Colonic mucosa (tissue), 4 donors: Measurements from ENCODE around the gene CLCN4. TPM values are rescaled to one million over a fixed set of nuclear protein-coding genes. Genes with fewer than 3 reads are reported as not detected.

Experiments used
- DNase-seq: peaks from one replicate; pipeline ENCODE4 v3.0.0-alpha.2; 2020
- H3K27ac ChIP-seq: fragments of 200-600 bp; one replicate; pipeline ENCODE4 v1.8.0; 2021
- H3K27me3 ChIP-seq: fragments of 200-600 bp; one replicate; pipeline ENCODE4 v1.8.0; 2021
- H3K36me3 ChIP-seq: fragments of 200-600 bp; one replicate; pipeline ENCODE4 v1.8.0; 2021
- H3K4me1 ChIP-seq: fragments of 200-600 bp; one replicate; pipeline ENCODE4 v1.8.0; 2021; ENCODE audit warnings: mild to moderate bottlenecking
- H3K4me3 ChIP-seq: fragments of 200-600 bp; one replicate; pipeline ENCODE4 v1.8.0; 2021
- H3K9ac ChIP-seq, 2 donors: one replicate each; pipeline ENCODE4 v1.7.0; 2013; ENCODE audit warnings: control low read depth in 2 of 2, low read depth in 2 of 2, low read length in 2 of 2
- H3K9me3 ChIP-seq: fragments of 200-600 bp; one replicate; pipeline ENCODE4 v1.8.0; 2021
- intact Hi-C: fragments of 100-400 bp; cut with DNase I; formaldehyde crosslinking; loops from one replicate; pipeline ENCODE4 v1.14.1; 2022
- total RNA-seq, 2 donors: library from RNA; stranded (reverse); fragmentation: NEBNext Ultra II Directional in 1 of 2; extraction: Animal tissue kit (Norgen Biotek cat#: 25700) in 1 of 2; gene quantifications; one replicate each; pipeline ENCODE4 v1.2.1, GENCODE V29; 2021
- TF ChIP-seq, protein P1 (sequence below): fragments of 200-600 bp; IDR thresholded peaks from one replicate; pipeline ENCODE4 v1.8.0; 2022; ENCODE audit warnings: antibody characterized with exemption, mild to moderate bottlenecking
- donor health status: healthy.
- donor health status: DM: no; HTN: no; CAD: no.
- donor health status: DM: no; HTN: no; CAD: no.

The CLCN4 gene
- total RNA-seq, 2 donors from 2014 or later = 0.62 to 1.2 TPM

DNA sequence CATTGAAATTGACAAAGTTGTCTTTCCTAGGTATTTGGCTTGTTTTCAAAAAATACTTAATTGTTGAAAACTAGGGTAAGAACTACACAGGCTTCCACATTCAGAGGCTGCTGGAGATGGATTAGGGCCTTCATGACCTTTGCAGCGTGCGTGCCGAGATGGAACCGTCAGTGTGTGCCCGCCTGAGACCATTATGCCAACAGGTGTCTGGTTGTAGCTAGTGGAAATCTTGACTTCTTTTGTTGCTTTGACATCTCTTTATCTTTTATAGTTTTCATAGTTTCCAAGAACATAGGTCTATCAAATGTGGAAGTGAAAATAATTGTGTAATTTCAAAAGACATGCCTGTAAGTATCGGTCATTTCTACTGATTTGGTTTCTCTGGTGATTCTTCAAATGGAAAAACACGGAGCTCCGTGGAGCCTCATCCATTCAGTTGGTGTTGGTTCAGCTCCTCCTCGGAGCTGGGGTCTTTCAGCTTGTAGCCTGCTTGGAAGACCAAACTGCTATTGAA, 38.9 kb upstream of the CLCN4 start:
- intact Hi-C loops = loop anchor here (2.0 to 5.0 kb wide), 2 partner anchors 231 to 243 kb away; no protein-coding TSS in a partner anchor
- no peaks in the 10 kb centered on the region for H3K4me1 ChIP-seq
- H3K4me3 ChIP-seq = no peak overlapping the region
- no peak overlapping the region for H3K27ac ChIP-seq
- H3K9ac ChIP-seq = no peak overlapping the region
- no peaks in the 10 kb centered on the region for H3K27me3 ChIP-seq
- TF ChIP-seq, protein P1, sequence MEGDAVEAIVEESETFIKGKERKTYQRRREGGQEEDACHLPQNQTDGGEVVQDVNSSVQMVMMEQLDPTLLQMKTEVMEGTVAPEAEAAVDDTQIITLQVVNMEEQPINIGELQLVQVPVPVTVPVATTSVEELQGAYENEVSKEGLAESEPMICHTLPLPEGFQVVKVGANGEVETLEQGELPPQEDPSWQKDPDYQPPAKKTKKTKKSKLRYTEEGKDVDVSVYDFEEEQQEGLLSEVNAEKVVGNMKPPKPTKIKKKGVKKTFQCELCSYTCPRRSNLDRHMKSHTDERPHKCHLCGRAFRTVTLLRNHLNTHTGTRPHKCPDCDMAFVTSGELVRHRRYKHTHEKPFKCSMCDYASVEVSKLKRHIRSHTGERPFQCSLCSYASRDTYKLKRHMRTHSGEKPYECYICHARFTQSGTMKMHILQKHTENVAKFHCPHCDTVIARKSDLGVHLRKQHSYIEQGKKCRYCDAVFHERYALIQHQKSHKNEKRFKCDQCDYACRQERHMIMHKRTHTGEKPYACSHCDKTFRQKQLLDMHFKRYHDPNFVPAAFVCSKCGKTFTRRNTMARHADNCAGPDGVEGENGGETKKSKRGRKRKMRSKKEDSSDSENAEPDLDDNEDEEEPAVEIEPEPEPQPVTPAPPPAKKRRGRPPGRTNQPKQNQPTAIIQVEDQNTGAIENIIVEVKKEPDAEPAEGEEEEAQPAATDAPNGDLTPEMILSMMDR = no peak
- no peaks in the 10 kb centered on the region for H3K36me3 ChIP-seq
- no peak for DNase-seq
- no peaks in the 10 kb centered on the region for H3K9me3 ChIP-seq

DNA sequence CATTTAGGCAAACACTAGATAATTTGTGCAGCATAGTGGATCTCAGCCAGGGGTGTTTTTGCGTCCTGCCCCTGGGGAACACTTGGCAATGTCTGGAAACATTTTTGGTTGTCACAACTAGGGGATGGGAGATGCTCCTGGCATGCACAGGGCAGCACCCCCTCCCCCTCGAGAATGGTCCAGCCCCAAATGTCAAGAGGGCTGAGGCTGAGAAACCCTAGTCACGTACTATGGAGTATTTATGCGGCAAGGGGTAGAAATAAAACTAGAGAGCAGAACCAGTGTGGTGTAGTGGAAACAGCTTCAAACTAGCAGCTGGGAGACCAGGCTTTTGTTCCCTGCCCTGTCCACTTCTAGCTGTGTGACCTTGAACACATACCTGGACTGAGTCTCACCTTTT, 38.2 kb upstream of the CLCN4 start:
- intact Hi-C loops = loop anchor here (2.0 to 5.0 kb wide), 2 partner anchors 231 to 244 kb away; no protein-coding TSS in a partner anchor
- no peak overlapping the region for H3K27ac ChIP-seq

DNA sequence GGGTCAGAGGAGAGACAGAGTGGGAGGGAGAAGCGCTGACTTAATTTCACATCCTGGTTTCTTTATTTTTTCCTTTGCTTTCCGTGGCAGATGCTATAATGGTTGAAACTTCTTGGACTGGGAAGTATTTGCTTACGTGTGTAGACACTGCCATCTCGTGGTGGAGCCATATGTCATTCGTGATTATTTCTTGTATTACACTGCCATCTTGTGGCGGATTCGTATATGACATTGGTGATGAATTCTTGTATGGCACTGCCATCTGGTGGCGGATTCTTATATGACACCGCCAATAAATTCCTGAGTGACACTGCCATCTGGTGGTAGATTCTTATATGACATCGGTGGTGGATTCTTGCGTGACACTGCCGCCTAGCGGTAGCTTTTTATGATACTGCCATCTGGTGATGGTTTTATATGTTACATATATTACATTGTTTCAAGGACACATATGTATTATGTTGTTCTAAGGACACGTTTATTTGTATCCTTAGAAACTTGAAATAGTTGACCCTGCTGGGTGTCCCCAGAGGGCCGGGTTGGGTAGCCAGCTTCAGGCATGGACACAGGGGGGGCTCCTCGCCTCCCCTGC, 37.3 kb upstream of the CLCN4 start:
- no peak overlapping the region for H3K4me3 ChIP-seq
- peak; percentile 85 for DNase-seq
- TF ChIP-seq, protein P1 = peak; percentile 100
- no peaks in the 10 kb centered on the region for H3K36me3 ChIP-seq
- no peaks in the 10 kb centered on the region for H3K4me1 ChIP-seq
- intact Hi-C loops = loop anchor here (1.0 to 5.0 kb wide), 3 partner anchors 124 to 245 kb away; no protein-coding TSS in a partner anchor
- no peaks in the 10 kb centered on the region for H3K27me3 ChIP-seq
- no peak overlapping the region for H3K27ac ChIP-seq
- H3K9ac ChIP-seq = no peak overlapping the region
- no peaks in the 10 kb centered on the region for H3K9me3 ChIP-seq

More for the DNA sequence above, 38.2 kb upstream of the CLCN4 start:
- H3K4me1 ChIP-seq = no peaks in the 10 kb centered on the region
- no peak overlapping the region for H3K4me3 ChIP-seq
- no peaks in the 10 kb centered on the region for H3K36me3 ChIP-seq
- H3K9ac ChIP-seq = no peak overlapping the region
- TF ChIP-seq, protein P1 = no peak
- H3K9me3 ChIP-seq = no peaks in the 10 kb centered on the region
- DNase-seq = no peak
- H3K27me3 ChIP-seq = no peaks in the 10 kb centered on the region

DNA sequence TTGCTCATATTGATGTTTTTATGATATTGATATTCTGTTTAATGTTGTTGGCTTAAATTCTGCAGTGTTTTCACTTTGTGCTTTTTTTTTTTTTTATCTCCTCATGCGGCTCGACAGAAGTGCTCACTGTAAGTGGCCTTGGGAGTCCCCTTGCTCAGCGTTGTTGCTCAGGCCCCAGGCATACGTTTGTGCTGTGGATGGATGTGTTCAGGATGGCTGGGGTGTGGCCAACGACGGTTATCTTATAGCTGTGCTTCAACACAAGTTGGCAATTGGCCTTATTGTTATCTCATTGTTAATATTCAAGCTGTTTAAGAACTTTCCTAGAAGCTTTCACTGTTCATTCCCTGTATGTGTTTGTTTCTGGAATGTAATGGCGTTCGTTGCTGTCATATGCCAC, 36.4 kb upstream of the CLCN4 start:
- no peaks in the 10 kb centered on the region for H3K36me3 ChIP-seq
- no peaks in the 10 kb centered on the region for H3K4me1 ChIP-seq
- TF ChIP-seq, protein P1 = no peak
- H3K4me3 ChIP-seq = no peak overlapping the region
- DNase-seq = no peak
- H3K27me3 ChIP-seq = no peaks in the 10 kb centered on the region
- H3K9me3 ChIP-seq = no peaks in the 10 kb centered on the region
- intact Hi-C loops = no loop called here
- no peak overlapping the region for H3K9ac ChIP-seq
- H3K27ac ChIP-seq = no peak overlapping the region

DNA sequence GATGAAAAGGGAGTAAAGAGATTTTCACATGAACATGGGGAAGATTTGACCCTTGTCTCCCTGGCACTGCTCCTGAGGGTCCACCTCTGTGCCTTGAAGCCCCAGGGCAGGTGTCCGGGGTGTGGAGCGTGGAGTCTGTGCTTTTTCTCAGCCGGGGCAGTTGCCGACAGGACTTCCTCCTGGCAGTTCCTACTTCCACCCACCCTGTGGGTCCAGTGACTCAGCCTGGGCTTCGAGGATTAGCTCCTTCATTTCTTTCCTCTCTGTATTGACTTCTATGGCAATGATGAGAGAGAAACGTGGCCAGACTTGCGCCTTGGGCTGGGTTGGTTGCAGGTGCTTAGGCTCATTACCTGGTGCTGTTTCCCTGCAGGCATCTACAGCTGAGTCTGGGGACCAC, 35.9 kb upstream of the CLCN4 start:
- Histone ChIP-seq H3K4me3 (no peak overlapping the region), H3K4me1 (no peaks in the 10 kb centered on the region), H3K9ac (no peak overlapping the region), H3K27ac (no peak overlapping the region), H3K9me3 (no peaks in the 10 kb centered on the region), H3K36me3 (no peaks in the 10 kb centered on the region), H3K27me3 (no peaks in the 10 kb centered on the region)
- TF ChIP-seq, protein P1 = no peak
- intact Hi-C loops = no loop called here
- no peak for DNase-seq
